HPDE6-E6E7 (cell line): ENCODE results near the gene MEAK7.

Experiments
- DNase-seq: peaks from one replicate; pipeline ENCODE4 v3.0.0; 2011; ENCODE audit warnings: missing footprints; ENCODE audit errors: extremely low spot score

The MEAK7 gene

GRCh38 chr16:84467256-84467655 is 37.2 kb downstream of the MEAK7 start:
- no peak for DNase-seq

GRCh38 chr16:84466692-84467091 is 37.8 kb downstream of the MEAK7 start:
- DNase-seq: no peak

DNA sequence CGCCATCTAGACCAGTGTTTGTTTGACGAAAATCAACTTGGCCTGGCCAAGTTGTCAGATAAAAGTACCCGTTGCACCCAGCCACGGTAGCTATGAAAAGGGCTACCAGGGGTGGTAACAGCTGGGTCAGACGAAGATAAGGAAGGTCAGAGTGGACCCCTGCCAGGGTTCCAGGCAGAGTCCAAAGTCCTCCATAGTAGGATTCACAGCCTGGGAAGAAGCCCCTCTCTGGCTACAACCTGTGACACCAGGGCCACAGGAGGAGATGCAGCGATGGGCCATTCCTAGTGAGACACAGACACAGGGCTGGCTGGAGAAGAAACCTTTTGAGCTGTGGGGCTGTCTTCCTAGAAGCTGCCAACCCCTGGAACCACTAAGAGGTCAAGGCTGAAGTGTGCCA is 39.3 kb downstream of the MEAK7 start:
- DNase-seq: no peak

DNA sequence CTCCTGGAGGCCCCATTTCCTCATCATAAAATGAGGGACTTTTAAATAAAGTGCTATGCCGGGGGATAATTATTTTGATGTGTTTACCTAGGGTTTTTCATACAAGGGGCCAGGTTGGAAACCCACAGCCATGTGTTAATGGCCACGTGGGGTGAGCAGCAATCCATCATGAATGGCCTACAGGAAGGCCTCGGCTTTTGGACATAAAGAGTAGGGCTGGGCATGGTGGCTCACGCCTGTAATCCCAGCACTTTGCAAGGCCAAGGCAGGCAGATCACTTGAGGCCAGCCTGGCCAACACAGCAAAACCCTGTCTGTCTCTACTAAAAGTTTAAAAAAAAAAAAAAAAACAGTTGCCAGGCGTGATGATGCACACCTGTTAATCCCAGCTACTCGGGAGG is 40.3 kb downstream of the MEAK7 start:
- no peak for DNase-seq

- no peak for DNase-seq
Observed at GRCh38 chr16:84463221-84463620, 41.2 kb downstream of the MEAK7 start.

- no peak for DNase-seq
Observed at GRCh38 chr16:84462296-84463210, 41.9 kb downstream of the MEAK7 start.

- DNase-seq: no peak
Observed at GRCh38 chr16:84461413-84462295, 42.8 kb downstream of the MEAK7 start.

GRCh38 chr16:84461029-84461412 is 43.4 kb downstream of the MEAK7 start:
- DNase-seq: no peak

DNA sequence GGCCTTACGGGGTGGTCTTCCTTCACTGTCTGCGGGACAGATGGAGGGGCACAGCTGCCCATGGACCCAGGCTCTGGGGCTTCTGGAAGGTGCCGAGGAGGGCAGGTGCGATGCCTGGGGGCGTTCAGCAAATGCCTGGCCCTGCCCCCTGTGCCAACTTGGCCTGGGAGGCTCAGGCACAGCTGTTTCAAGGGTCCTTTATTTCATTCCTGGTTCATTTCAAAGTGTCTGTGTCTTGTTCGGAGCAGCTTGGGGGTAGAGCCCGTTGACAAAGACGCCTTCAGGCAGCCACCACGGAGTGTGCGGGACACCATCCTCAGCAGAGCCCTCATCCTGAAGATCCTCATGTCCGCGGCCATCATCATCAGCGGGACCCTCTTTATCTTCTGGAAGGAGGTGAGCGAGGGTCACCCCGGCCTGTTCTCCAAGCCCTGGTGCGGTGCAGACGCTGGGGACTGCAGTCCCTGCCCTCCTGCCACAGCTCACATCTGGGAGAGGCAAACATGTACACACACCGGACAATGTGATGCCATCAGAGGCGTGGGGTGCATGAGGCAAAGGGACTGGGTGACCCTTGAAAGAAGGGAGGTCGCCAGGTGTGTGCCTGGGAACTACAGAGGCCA is 43.9 kb downstream of the MEAK7 start:
- DNase-seq: no peak

- DNase-seq: no peak
Observed at GRCh38 chr16:84459941-84460405, 44.5 kb downstream of the MEAK7 start.

GRCh38 chr16:84459533-84459894 is 44.9 kb downstream of the MEAK7 start:
- no peak for DNase-seq

DNA sequence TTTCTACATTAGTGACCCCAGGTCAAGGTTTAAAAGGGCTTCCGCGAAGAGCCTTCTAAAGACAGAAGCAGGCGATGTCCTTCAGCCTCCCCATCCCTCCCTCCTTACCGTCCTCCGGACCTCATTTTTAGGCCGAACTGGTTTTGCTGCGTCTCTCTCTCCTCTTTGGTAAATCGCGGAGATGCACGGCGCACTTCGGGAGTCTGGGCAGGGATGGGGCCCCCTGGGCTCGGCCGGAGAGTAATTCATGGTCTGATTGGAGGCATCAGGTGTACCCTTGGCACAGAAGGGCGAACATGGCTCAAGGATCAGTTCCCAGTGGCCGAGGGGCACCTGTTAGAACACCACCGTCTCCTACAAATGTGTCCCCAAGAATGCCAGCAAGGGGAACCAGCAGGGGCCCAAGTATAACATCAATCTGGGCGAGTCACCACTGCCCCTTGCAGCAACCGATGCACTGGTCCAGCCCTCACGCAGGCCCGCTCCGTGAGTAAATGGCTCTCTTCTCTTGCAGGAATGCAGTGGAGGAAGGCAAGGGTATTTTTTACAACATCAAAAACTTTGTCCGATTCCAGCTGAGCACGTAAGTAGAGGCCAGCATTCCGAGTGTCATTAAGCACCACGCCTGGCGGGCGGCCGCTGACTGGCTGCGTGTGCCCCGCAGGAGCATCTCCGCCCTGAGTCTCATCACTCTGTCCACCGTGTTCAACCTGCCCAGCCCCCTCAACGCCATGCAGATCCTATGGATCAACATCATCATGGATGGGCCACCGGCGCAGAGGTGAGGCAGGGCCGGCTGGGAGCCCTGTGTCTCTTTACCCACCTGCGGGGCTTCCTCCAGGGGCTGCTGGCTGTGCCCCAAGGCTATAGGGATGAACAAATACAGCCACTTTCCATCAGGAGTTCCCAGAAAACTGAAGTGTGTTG is 45.6 kb downstream of the MEAK7 start:
- DNase-seq: no peak

GRCh38 chr16:84455031-84455430 is 49.4 kb downstream of the MEAK7 start:
- no peak for DNase-seq
